NB4 (cell line): ENCODE measurements around the gene FANCB.

Source experiments
- DNase-seq: peaks from one replicate; pipeline ENCODE4 v3.0.0; 2010; ENCODE audit warnings: low read depth
- H3K4me3 ChIP-seq: one replicate; pipeline ENCODE4 v1.5.1; 2011; ENCODE audit warnings: mild to moderate bottlenecking, low read depth, low read length, moderate library complexity
- CTCF ChIP-seq: IDR thresholded peaks from one replicate; pipeline ENCODE4 v1.5.1; 2012; ENCODE audit warnings: low read depth, low read length
- MAX ChIP-seq: IDR thresholded peaks from 2 replicates; pipeline ENCODE4 v1.6.1; 2011; ENCODE audit warnings: low read depth, low read length
- MYC ChIP-seq: IDR thresholded peaks from 2 replicates; pipeline ENCODE4 v1.6.1; 2011; ENCODE audit warnings: low read depth, low read length
- POLR2A ChIP-seq: IDR thresholded peaks from 2 replicates; pipeline ENCODE4 v1.6.1; 2011; ENCODE audit warnings: mild to moderate bottlenecking; ENCODE audit not compliant: insufficient read length; ENCODE audit errors: extremely low read depth

Gene FANCB

GRCh38 chrX:14871767-14872166 is 1.1 kb downstream of the FANCB start:
- peak overlapping the region; percentile 79 for H3K4me3 ChIP-seq
- DNase-seq: no peak
- TF ChIP-seq CTCF: no peak
- TF ChIP-seq MAX: no peak
- no peak for TF ChIP-seq POLR2A
- TF ChIP-seq MYC: no peak

- no peak overlapping the region for H3K4me3 ChIP-seq
- DNase-seq: no peak
- TF ChIP-seq MAX: no peak
- no peak for TF ChIP-seq CTCF
- no peak for TF ChIP-seq MYC
- no peak for TF ChIP-seq POLR2A
Measured at GRCh38 chrX:14865201-14865600, 7.7 kb downstream of the FANCB start.

- no peak overlapping the region for H3K4me3 ChIP-seq
- no peak for DNase-seq
- no peak for TF ChIP-seq MAX
- TF ChIP-seq POLR2A: no peak
Measured at GRCh38 chrX:14864631-14865030, 8.2 kb downstream of the FANCB start.

GRCh38 chrX:14851526-14851925 is 21.3 kb downstream of the FANCB start:
- H3K4me3 ChIP-seq: no peak overlapping the region
- TF ChIP-seq CTCF: no peak
- TF ChIP-seq POLR2A: no peak
- TF ChIP-seq MYC: no peak
- TF ChIP-seq MAX: no peak
- DNase-seq: peak; percentile 2

GRCh38 chrX:14843666-14844065 is 29.2 kb downstream of the FANCB start:
- no peak overlapping the region for H3K4me3 ChIP-seq
- DNase-seq: no peak
- TF ChIP-seq POLR2A (no peak), MYC (no peak), MAX (no peak), CTCF (no peak)

- DNase-seq: no peak
- TF ChIP-seq CTCF: no peak
- no peak for TF ChIP-seq MYC
- no peak for TF ChIP-seq MAX
- no peak for TF ChIP-seq POLR2A
- H3K4me3 ChIP-seq: no peak overlapping the region
Measured at GRCh38 chrX:14837155-14837554, 35.7 kb downstream of the FANCB start.
